Stimulated activated CD8-positive, alpha-beta memory T cell treated with anti-CD3 and anti-CD28 coated beads, Interleukin-12 subunit alpha, Interleukin-12 subunit beta, amount 100 ng/mL, for 1 hour (primary cell): ENCODE results near the gene TLCD3B.

Source experiments
- DNase-seq: peaks from one replicate; pipeline ENCODE4 v3.0.0-alpha.2; 2020; ENCODE audit warnings: low read depth

TLCD3B gene

GRCh38 chr16:30004811-30005242 is 26.2 kb downstream of the TLCD3B start:
- no peak for DNase-seq

GRCh38 chr16:30004424-30004776 is 26.7 kb downstream of the TLCD3B start:
- no peak for DNase-seq

DNA sequence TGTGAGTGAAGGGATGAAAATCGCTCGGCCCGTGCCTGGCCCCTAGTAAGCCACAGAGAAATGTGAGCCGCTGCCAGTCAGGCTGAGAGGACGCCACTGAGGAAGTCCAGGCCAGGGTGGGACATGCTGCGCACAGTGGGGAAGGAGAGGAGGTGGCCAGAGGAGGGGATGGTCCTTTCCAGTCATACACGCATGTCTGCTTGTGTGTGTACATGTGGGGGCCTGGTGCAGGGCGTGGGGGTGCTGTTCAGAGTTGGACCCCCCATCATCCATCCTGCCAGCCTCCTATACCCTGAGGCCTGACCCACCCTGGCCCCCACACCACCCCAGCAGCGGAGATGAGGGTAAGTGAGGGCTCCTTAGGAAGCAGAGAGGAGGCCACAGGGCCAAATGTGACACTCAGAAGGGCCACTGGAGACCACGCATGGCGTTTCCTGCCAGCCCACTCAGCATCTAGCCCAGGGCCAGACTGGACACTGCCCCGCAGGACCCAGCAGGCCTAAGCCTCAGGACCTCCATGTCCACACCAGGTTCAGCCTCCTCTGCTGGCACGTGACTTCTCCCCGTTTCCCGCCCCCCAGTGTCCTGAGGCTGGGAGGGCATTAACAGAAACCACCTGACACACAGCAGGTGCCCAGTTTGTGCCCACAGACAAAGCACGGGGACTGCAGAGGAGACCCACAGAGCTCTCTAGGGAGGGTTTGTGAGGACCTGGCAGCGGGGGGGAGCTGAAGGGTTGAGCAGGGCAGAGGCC is 27.2 kb downstream of the TLCD3B start:
- DNase-seq, result no peak

DNA sequence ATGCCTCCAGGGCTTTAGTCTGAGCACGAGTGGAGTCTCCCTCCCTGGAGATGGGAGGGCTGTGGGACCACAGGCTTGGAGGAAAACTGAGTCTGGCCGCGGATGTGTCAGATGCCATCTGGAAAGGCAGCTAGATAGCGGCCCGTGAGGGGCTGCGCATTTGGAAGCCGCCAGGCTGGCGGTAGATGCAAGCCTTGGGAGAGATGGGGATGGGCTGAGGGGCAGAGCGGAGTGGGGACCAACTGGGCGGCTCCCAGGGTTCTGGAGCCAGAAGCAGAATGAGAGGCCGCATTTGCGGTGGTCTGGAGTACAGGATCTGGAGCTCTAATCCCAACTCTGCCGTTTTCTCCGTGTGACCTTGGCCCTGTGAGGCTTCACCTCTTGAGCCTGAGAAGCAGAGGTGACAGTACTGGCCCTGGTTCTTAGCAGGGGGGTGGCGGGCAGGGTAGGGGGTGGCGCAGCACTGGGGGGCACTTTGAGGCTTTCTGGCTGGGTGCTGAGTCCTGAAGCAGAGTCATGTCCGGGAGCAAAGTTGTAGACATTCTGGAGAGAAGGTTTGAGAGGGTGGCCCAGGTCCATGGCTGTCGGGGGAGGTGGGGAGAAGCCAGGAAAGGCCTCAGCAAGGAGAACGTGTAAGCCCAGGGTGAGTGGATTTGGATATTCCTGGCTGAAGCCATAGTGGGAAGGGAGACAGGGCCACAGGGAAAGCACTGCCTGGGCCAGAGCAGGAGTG is 28.3 kb downstream of the TLCD3B start:
- DNase-seq, result no peak

GRCh38 chr16:30000735-30001631 is 30.1 kb downstream of the TLCD3B start:
- DNase-seq, result no peak

DNA sequence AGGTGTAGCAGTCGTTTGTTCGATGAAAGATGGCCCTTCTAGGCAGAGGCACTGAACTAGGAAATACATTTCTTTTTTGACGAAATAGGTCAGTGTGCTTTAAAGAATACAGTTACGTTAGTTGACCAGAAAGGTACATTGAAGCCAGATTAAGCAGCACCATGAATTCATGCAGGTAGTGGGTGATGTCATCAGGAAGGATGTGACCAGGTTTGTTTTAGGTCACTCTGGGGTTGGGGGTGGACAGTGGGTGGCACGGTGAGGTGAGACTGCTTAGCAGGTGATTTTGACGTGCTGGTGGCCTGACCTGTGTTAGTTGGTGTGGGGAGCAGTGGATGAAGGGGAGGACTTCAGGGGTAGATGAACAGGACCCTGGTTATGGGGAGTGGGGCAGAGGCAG is 31.5 kb downstream of the TLCD3B start:
- DNase-seq, result no peak

- no peak for DNase-seq
These were observed 34.3 kb downstream of the TLCD3B start for GRCh38 chr16:29996766-29997250.

- DNase-seq, result peak; percentile 99
These were observed 34.9 kb downstream of the TLCD3B start, which contains the start of gene INO80E for GRCh38 chr16:29995911-29996765. Gene INO80E (plus strand): TSS chr16:29996241. CDS start chr16:29996311, 70 bp downstream.

DNA sequence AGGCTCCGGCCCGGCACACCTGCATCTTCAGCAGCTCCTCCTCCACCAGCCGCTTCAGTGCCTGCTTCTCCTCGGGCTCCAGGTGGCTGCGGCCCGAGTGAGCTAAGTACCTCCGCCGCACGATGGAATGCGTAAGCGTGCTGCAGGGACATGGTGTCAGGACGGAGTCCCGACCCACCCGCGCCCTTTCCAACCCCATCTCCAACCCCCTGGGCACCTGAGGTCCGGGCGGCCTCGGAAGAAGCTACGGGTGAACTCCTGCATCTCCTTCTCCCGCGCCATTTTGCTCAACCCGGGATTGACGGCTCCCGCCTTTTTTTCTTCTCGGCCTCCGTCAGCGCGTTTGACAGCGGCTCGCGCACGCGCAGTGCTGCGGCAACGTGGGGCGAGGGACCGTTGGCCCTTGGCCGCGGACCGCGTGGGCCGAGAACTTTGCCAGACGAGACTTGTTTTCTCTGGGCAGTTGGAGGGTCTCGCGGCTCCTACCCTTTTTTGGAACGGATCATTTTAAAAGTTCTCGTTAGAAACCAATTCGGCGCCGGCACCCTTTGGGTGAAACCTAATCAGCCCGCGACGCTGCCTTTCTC is 35.7 kb downstream of the TLCD3B start, which contains the start of gene HIRIP3:
TSS of gene HIRIP3 (minus strand) at position 294 of the 587 bp plus-strand sequence. CDS start at position 282, 12 bp downstream.
- DNase-seq, result peak; percentile 73

- DNase-seq, result peak; percentile 39
These were observed 36.3 kb downstream of the TLCD3B start for GRCh38 chr16:29994600-29995323.

DNA sequence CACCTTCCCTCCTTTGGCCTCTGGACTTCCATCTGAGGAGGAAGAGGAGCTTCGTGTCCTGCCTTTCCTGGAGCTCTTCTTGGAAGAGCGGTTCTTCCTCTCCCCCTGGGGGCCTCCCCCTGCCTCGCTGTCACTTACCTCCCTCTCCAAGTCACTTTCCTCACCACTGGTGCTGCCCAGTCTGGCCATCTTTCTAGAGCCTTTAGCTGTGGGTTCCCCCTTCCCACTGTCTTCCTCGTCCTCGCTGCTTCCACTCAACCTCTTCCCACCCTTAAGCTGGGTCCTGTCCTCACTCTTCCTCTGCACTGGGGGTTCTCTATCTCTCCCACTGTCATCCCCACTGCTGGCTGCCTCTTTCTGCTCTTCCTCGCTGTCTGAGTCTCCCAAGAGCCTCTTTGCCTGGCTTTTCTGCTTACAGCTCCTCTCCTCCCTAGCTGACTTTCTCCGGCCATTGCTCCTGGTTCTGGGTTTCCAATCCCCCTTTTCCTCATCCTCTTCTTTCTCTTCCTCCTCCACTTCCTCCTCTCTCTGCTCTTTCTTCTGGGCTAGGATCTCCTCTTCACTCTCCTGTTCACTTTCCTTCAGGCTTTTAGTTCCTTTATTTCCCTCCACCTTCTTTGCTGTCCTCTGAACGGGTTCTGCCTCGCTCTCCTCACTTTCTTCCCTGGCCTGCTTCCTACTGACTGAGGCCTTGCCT is 37.0 kb downstream of the TLCD3B start:
- DNase-seq, result no peak

DNA sequence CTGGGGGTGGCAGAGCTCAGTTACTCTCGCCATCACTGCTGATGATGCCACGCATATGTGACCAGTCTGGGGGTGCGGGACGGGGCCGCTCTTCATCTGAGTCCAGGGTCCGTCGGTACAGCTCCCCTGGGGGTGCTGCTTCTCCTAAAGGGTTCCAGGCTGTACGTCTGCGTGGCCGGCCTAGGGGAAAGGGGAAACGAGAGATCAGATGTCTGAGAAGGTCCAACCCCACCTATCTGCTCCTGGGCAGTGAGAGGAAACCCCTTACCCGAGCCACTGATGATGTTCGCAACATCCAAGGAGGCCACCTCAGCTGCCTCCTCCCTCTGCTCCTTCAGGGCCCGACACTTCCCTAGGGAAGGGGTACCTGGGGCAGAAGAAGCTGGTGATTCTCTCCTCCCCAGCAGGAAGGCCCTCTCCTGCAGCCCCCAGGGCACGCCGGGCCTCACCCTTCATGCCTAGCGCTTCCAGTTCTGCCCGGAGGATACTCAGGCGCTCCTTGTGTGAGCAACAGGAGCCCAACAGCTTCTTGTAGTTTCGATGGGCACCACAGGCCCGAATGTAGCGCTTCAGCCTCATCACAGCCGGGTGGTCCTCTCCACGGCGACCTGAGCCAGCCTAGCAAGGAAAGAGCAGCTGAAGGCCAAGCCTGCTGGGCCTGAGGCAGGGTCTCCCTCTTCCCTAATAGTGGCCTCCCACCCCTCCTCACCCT is 37.7 kb downstream of the TLCD3B start:
- no peak for DNase-seq

- DNase-seq, result no peak
These were observed 38.6 kb downstream of the TLCD3B start for GRCh38 chr16:29992344-29992967.

GRCh38 chr16:29991571-29991904 is 39.5 kb downstream of the TLCD3B start:
- DNase-seq, result no peak

DNA sequence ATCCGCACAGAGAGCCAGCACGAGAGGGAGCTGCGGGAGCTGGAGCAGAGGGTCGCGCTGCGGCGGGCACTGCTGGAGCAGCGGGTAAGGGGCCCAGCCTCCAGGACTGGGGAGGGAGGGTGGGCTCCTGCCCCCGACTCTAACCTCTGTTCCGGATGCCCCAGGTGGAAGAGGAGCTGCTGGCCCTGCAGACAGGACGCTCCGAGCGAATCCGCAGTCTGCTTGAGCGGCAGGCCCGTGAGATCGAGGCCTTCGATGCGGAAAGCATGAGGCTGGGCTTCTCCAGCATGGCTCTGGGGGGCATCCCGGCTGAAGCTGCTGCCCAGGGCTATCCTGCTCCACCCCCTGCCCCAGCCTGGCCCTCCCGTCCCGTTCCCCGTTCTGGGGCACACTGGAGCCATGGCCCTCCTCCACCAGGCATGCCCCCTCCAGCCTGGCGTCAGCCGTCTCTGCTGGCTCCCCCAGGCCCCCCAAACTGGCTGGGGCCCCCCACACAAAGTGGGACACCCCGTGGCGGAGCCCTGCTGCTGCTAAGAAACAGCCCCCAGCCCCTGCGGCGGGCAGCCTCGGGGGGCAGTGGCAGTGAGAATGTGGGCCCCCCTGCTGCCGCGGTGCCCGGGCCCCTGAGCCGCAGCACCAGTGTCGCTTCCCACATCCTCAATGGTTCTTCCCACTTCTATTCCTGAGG is 40.0 kb downstream of the TLCD3B start:
- DNase-seq, result no peak

- DNase-seq, result no peak
These were observed 41.0 kb downstream of the TLCD3B start for GRCh38 chr16:29990034-29990433.

DNA sequence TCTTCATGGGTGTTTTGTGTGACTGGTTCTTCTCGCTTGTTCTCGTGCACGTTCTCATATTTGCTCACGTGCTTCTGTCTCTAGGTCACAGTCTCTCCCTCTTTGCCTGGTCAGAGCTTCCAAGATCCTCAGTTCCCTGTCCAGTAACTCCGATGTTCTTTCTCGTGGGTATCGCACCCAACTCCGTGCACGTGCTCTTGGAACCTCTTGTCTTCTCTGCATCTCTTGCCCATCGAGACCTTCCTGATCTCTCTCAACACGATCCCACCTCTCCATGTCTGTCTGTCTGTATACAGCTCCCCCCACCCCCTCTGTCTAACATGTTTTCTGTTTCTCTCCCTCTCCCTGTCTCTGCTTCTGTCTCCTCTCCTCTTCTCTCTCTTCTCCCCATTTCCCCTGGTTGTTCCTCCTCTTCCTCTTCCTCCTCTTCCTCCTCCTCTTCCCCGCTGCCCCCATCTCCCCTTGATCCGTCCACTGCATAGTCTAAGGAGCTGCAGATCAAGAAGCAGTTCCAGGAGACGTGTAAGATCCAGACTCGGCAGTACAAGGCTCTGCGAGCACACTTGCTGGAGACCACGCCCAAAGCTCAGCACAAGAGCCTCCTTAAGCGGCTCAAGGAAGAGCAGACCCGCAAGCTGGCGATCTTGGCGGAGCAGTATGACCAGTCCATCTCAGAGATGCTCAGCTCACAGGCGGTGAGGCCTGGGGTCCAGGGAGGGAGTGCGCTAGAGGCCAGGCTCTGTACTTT is 41.8 kb downstream of the TLCD3B start:
- DNase-seq, result no peak
